Activated CD4-positive, alpha-beta T cell treated with anti-CD3 and anti-CD28 coated beads, Interleukin-2, amount 10 ng/mL, durations not matched to agents 24 days and 14 days (primary cell): ENCODE measurements around the gene ZNF236. TPM values are rescaled to one million over a fixed set of nuclear protein-coding genes. Genes with fewer than 3 reads are reported as not detected.
"Not testable (repeated sequence)": the region's sequence is repeated elsewhere in the genome, so short reads cannot be mapped to it uniquely, and the experiment has no call there.

ENCODE experiments used
- DNase-seq: peaks from one replicate; pipeline ENCODE4 v3.0.0; 2022
- H3K27ac Mint-ChIP-seq: one replicate; pipeline ENCODE4 v1.8.0; 2022; ENCODE audit warnings: mild to moderate bottlenecking, mixed read lengths
- H3K27me3 Mint-ChIP-seq: one replicate; pipeline ENCODE4 v1.8.0; 2022; ENCODE audit warnings: mixed read lengths
- H3K36me3 Mint-ChIP-seq: one replicate; pipeline ENCODE4 v1.8.0; 2022; ENCODE audit warnings: low read depth, mild to moderate bottlenecking, mixed read lengths
- H3K4me1 Mint-ChIP-seq: one replicate; pipeline ENCODE4 v1.8.0; 2021; ENCODE audit warnings: mixed read lengths
- H3K4me3 Mint-ChIP-seq: one replicate; pipeline ENCODE4 v1.8.0; 2022; ENCODE audit warnings: mild to moderate bottlenecking, moderate library complexity, mixed read lengths
- H3K9me3 Mint-ChIP-seq: one replicate; pipeline ENCODE4 v1.8.0; 2021; ENCODE audit warnings: mixed read lengths
- intact Hi-C: fragments of 100-400 bp; cut with micrococcal nuclease; formaldehyde crosslinking; loops from one replicate; pipeline ENCODE4 v1.15.1; 2023
- total RNA-seq: library from RNA; stranded (reverse); gene quantifications from 2 replicates; pipeline ENCODE4 v1.2.3, GENCODE V29; 2022

The ZNF236 gene
- total RNA-seq, 1 donor from 2014 or later, result 17.5 TPM

- Mint-ChIP-seq H3K27me3 (no peaks in the 10 kb centered on the region), H3K4me1 (no peaks in the 10 kb centered on the region), H3K36me3 (peaks cover 28% of the 10 kb centered on the region), H3K27ac (no peak overlapping the region), H3K9me3 (no peaks in the 10 kb centered on the region), H3K4me3 (no peak overlapping the region)
- DNase-seq, result no peak
- intact Hi-C loops, result no loop called here
Measured at GRCh38 chr18:76938619-76939018, 116.3 kb downstream of the ZNF236 start.

GRCh38 chr18:76941284-76941683 is 118.9 kb downstream of the ZNF236 start:
- Mint-ChIP-seq H3K27me3 (no peaks in the 10 kb centered on the region), H3K9me3 (no peaks in the 10 kb centered on the region), H3K4me1 (peaks cover 2% of the 10 kb centered on the region), H3K36me3 (peaks cover 26% of the 10 kb centered on the region), H3K27ac (no peak overlapping the region), H3K4me3 (no peak overlapping the region)
- intact Hi-C loops, result no loop called here
- no peak for DNase-seq

GRCh38 chr18:76943542-76944339 is 121.4 kb downstream of the ZNF236 start:
- H3K27me3 Mint-ChIP-seq, result no peaks in the 10 kb centered on the region
- H3K4me3 Mint-ChIP-seq, result no peak overlapping the region
- no peak overlapping the region for H3K27ac Mint-ChIP-seq
- DNase-seq, result no peak
- H3K4me1 Mint-ChIP-seq, result peaks cover 13% of the 10 kb centered on the region
- H3K36me3 Mint-ChIP-seq, result peaks cover 33% of the 10 kb centered on the region
- H3K9me3 Mint-ChIP-seq, result no peaks in the 10 kb centered on the region
- intact Hi-C loops, result no loop called here

- intact Hi-C loops, DNase-seq, H3K9me3 Mint-ChIP-seq, H3K27me3 Mint-ChIP-seq, H3K27ac Mint-ChIP-seq, H3K4me3 Mint-ChIP-seq: not testable (repeated sequence)
- Mint-ChIP-seq H3K4me1 (peaks cover 13% of the 10 kb centered on the region), H3K36me3 (peaks cover 33% of the 10 kb centered on the region)
Measured at GRCh38 chr18:76944346-76944745, 122.0 kb downstream of the ZNF236 start.

- DNase-seq, result no peak
- Mint-ChIP-seq H3K36me3 (peaks cover 51% of the 10 kb centered on the region), H3K4me1 (peaks cover 29% of the 10 kb centered on the region), H3K4me3 (no peak overlapping the region), H3K27ac (no peak overlapping the region), H3K9me3 (no peaks in the 10 kb centered on the region), H3K27me3 (no peaks in the 10 kb centered on the region)
- intact Hi-C loops, result no loop called here
Measured at GRCh38 chr18:76948345-76948744, 126.0 kb downstream of the ZNF236 start.

GRCh38 chr18:76951456-76952247 is 129.3 kb downstream of the ZNF236 start:
- H3K4me1 Mint-ChIP-seq, result peaks cover 28% of the 10 kb centered on the region
- no peaks in the 10 kb centered on the region for H3K9me3 Mint-ChIP-seq
- H3K36me3 Mint-ChIP-seq, result peaks cover 42% of the 10 kb centered on the region
- intact Hi-C loops, result no loop called here
- no peaks in the 10 kb centered on the region for H3K27me3 Mint-ChIP-seq
- no peak for DNase-seq
- H3K27ac Mint-ChIP-seq, result no peak overlapping the region
- no peak overlapping the region for H3K4me3 Mint-ChIP-seq

- Mint-ChIP-seq H3K36me3 (peaks cover 37% of the 10 kb centered on the region), H3K27me3 (no peaks in the 10 kb centered on the region), H3K4me1 (peaks cover 30% of the 10 kb centered on the region), H3K4me3 (no peak overlapping the region), H3K27ac (no peak overlapping the region), H3K9me3 (no peaks in the 10 kb centered on the region)
- no peak for DNase-seq
- intact Hi-C loops, result no loop called here
Measured at GRCh38 chr18:76952747-76953146, 130.4 kb downstream of the ZNF236 start.

GRCh38 chr18:76953156-76953555 is 130.8 kb downstream of the ZNF236 start:
- intact Hi-C loops, result no loop called here
- Mint-ChIP-seq H3K9me3 (no peaks in the 10 kb centered on the region), H3K4me1 (peaks cover 27% of the 10 kb centered on the region), H3K4me3 (no peak overlapping the region), H3K27me3 (no peaks in the 10 kb centered on the region), H3K27ac (no peak overlapping the region), H3K36me3 (peaks cover 33% of the 10 kb centered on the region)
- no peak for DNase-seq

- peaks cover 29% of the 10 kb centered on the region for H3K36me3 Mint-ChIP-seq
- no peak overlapping the region for H3K27ac Mint-ChIP-seq
Measured at GRCh38 chr18:76953583-76954233, 131.4 kb downstream of the ZNF236 start.

GRCh38 chr18:76955524-76956170 is 133.3 kb downstream of the ZNF236 start:
- H3K36me3 Mint-ChIP-seq, result peaks cover 24% of the 10 kb centered on the region
- H3K27me3 Mint-ChIP-seq, result no peaks in the 10 kb centered on the region
- H3K27ac Mint-ChIP-seq, result no peak overlapping the region
- H3K9me3 Mint-ChIP-seq, result no peaks in the 10 kb centered on the region
- intact Hi-C loops, result no loop called here
- DNase-seq, result no peak
- H3K4me3 Mint-ChIP-seq, result no peak overlapping the region
- peaks cover 14% of the 10 kb centered on the region for H3K4me1 Mint-ChIP-seq

More at GRCh38 chr18:76953583-76954233, 131.4 kb downstream of the ZNF236 start:
- Mint-ChIP-seq H3K4me3 (no peak overlapping the region), H3K27me3 (no peaks in the 10 kb centered on the region), H3K9me3 (no peaks in the 10 kb centered on the region), H3K4me1 (peaks cover 22% of the 10 kb centered on the region)
- intact Hi-C loops, result no loop called here
- no peak for DNase-seq

GRCh38 chr18:76956648-76957047 is 134.3 kb downstream of the ZNF236 start:
- H3K36me3 Mint-ChIP-seq, result peaks cover 25% of the 10 kb centered on the region
- no peaks in the 10 kb centered on the region for H3K27me3 Mint-ChIP-seq
- intact Hi-C loops, result no loop called here
- H3K27ac Mint-ChIP-seq, result no peak overlapping the region
- H3K4me1 Mint-ChIP-seq, result peaks cover 7% of the 10 kb centered on the region
- DNase-seq, result no peak
- H3K9me3 Mint-ChIP-seq, result no peaks in the 10 kb centered on the region
- no peak overlapping the region for H3K4me3 Mint-ChIP-seq

GRCh38 chr18:76957384-76958355 is 135.3 kb downstream of the ZNF236 start:
- Mint-ChIP-seq H3K27me3 (no peaks in the 10 kb centered on the region), H3K4me3 (no peak overlapping the region), H3K36me3 (peaks cover 31% of the 10 kb centered on the region), H3K4me1 (peaks cover 11% of the 10 kb centered on the region), H3K9me3 (no peaks in the 10 kb centered on the region), H3K27ac (no peak overlapping the region)
- intact Hi-C loops, result no loop called here
- no peak for DNase-seq
